Cardiac fibroblast (primary cell): ENCODE data around the gene CAMKK2.
"Not testable (repeated sequence)": the region's sequence is repeated elsewhere in the genome, so short reads cannot be mapped to it uniquely, and the experiment has no call there.

Experiments used
- DNase-seq, 2 donors: peaks; one replicate each; pipeline versions ENCODE4 v3.0.0 to v3.0.0-alpha.2; 2010; ENCODE audit warnings: low read depth in 2 of 2
- H3K4me3 ChIP-seq, 2 donors: replicated peaks in 1 of 2; 1 replicate in 1 of 2; 2 replicates in 1 of 2; pipeline ENCODE4 v1.5.1; 2011; ENCODE audit warnings: low read depth in 2 of 2, low read length in 2 of 2, mild to moderate bottlenecking in 2 of 2, moderate library complexity in 1 of 2
- TF ChIP-seq, protein P1 (sequence below): IDR thresholded peaks from one replicate; pipeline ENCODE4 v1.5.1; 2011; ENCODE audit warnings: low read depth, mild to moderate bottlenecking, low read length, inconsistent platforms

Gene CAMKK2

DNA sequence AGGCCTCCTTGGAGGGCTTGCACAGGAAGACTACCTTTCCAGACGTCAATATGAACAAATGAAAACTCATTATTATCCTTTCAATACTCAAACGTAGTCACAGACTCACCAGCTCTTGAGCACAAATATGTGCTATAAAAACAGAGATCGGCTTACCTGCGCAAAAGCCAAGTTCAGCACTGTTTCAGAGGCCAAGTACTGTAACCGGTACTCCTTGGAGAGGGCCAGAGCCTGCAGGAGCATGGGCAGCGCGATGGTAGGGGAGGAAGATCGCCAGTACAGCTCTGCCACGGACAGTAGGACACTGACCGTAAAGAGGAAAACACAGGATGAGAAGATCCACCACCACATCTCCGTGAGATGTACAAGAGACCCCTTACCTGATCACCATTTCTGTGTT lies 21.6 kb upstream of the CAMKK2 start:
- TF ChIP-seq, protein P1, sequence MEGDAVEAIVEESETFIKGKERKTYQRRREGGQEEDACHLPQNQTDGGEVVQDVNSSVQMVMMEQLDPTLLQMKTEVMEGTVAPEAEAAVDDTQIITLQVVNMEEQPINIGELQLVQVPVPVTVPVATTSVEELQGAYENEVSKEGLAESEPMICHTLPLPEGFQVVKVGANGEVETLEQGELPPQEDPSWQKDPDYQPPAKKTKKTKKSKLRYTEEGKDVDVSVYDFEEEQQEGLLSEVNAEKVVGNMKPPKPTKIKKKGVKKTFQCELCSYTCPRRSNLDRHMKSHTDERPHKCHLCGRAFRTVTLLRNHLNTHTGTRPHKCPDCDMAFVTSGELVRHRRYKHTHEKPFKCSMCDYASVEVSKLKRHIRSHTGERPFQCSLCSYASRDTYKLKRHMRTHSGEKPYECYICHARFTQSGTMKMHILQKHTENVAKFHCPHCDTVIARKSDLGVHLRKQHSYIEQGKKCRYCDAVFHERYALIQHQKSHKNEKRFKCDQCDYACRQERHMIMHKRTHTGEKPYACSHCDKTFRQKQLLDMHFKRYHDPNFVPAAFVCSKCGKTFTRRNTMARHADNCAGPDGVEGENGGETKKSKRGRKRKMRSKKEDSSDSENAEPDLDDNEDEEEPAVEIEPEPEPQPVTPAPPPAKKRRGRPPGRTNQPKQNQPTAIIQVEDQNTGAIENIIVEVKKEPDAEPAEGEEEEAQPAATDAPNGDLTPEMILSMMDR: no peak
- no peak overlapping the region for H3K4me3 ChIP-seq
- no peak for DNase-seq

DNA sequence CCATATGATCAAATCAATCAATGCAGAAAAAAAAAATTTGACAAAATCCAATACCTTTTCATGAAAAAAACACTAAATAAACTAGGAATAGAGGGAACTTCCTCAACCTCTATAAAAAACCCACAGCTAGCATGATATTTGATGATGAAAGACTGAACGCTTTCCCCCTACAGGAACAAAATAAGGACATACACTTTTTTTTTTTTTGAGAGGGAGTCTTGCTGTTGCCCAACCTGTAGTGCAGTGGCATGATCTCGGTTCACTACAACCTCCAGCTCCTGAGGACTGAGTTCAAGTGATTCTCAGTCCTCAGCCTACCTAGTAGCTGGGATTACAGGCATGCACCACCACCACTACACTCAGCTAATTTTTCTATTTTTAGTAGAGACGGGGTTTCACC lies 17.9 kb upstream of the CAMKK2 start:
- DNase-seq: no peak
- TF ChIP-seq, protein P1: no peak
- H3K4me3 ChIP-seq: no peak overlapping the region

DNA sequence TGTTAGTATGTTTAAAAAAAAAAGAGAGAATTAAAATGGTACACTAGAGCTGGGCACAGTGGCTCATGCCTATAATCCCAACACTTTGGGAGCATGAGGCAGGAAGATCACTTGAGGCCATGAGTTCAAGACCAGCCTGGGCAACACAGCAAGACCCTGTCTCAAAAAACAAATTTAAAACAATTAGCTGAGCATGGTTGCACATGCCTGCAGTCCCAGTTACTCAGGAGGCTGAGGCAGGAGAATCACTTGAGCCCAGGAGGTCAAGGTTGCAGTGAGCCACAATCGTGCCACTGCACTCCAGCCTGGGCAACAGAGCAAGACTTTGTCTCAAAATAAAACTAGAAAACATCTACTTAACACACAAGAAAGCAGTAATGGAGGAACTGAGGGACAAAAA lies 13.7 kb upstream of the CAMKK2 start:
- DNase-seq, H3K4me3 ChIP-seq: not testable (repeated sequence)

DNA sequence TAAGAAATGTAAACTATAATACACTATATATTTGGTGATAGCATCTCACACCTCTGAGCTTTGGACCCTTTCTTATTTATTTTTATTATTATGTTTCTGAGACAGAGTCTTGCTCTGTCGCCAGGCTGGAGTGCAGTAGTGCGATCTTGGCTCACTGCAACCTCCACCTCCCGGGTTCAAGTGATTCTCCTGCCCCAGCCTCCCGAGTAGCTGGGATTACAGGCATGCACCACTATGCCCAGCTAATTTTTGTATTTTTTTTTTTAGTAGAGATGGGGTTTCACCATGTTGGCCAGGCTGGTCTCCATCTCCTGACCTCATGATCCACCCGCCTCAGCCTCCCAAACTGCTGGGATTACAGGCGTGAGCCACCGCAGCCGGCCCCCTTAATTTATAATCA lies 10.9 kb upstream of the CAMKK2 start:
- H3K4me3 ChIP-seq, DNase-seq: not testable (repeated sequence)

DNA sequence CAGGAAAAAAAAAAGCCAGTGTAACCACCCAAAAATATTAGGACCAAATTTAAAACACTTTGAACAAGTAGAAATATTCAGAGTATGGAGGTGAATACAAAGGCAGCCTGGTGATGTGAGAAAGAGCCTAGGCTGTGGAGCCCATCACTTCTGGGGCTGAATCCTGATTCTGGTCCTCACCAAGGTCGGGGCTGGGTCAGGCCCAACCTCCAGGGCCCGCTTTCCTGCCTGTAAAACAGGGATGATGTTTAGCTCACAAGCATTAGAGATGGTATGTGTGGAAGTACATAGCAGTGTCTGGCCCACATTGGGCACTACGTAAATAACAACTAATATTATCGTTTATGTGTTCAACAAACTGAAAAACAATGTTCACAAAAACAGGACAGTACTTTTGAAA lies 7.8 kb upstream of the CAMKK2 start:
- TF ChIP-seq, protein P1: no peak
- no peak overlapping the region for H3K4me3 ChIP-seq
- DNase-seq: no peak

DNA sequence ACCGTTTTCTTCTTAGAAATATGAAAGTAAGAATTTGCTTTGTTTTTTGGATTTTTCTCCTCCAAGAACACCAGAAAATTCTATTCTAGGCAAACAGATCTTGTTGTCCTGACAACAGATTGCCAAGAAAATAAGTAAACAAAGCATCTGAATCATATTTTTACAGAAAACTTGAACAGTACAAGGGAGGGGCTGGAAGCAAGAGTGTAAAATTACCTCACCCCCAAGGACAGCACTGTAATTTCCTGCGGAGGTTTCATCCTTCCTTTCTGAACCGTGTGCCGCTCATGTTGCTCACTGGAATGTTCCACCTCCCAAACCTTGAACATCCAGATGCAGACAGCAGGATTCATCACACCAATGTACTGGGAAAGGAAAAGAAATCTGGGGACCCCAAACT lies 5.4 kb upstream of the CAMKK2 start:
- peak in 1 of 2 donors; percentile 57 for DNase-seq
- TF ChIP-seq, protein P1: no peak
- no peak overlapping the region for H3K4me3 ChIP-seq

DNA sequence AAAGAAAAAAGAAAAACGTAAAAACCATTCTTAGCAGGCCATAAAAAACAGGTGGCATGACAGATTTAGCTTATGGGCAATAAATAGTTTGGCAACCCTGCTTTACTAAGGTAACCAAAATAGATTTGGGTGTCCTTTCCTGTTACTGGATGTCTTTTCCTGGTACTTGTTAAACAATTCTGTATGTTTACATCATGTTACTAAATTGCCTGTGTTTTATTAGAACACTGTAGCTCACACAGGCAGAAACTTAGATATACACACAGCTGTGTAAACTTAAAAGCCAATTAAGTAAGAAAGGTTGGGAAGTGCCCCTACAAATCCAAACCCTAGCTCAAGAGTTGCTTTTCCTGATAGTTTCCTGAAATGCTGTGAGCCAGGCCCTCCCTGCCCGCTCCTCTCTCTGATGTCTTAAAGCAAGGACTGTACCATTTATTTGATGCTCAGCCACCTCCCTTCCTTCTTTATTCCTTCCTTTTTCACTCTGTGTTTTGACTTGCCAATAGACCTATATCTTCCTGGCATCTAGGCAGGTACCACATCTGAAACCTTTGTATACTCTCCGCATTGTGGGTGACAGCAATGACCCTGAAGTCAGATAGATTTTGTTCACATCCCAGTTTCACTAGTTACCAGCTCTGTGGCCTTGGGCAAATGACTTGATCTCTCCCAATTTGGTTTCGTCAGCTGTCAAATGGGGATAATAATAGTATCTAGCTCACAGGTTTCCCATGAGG lies 3.7 kb upstream of the CAMKK2 start:
- TF ChIP-seq, protein P1: no peak
- H3K4me3 ChIP-seq: no peak overlapping the region
- no peak for DNase-seq

DNA sequence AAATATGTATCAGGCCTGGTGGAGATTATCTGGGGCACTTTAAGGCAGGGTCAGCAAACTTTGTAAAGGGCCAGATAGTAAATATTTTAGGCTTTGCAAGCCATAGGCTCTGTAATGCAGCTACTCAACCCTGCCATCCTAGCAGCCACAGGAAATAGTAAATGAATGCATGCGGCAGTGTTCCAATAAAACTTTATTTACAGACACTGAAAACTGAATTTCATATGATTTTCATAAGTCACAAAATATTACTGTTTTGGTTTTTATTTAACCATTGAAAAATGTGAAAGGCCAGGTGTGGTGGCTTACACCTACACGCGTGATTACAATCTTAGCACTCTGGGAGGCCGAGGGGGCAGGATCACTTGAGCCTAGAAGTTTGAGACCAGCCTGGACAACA lies 3.2 kb upstream of the CAMKK2 start:
- DNase-seq: no peak
- TF ChIP-seq, protein P1: no peak
- no peak overlapping the region for H3K4me3 ChIP-seq

DNA sequence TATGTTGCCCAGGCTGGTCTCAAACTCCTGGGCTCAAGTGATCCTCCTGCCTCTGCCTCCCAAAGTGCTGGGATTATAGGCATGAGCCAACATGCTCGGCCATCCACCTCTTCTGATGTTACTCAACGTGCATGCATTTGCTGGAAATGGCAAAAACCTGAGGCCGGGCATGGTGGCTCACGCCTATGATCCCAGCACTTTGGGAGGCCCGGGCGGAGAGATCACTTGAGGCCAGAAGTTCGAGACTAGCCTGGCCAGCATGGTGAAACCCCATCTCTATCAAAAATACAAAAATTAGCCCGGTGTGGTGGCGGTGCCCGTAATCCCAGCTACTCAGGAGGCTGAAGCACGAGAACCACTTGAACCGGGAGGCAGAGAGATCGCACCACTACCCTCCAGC lies 1.9 kb upstream of the CAMKK2 start:
- DNase-seq: not testable (repeated sequence)

More for the DNA sequence above, 1.9 kb upstream of the CAMKK2 start:
- not testable (repeated sequence) for H3K4me3 ChIP-seq
